ENCODE measurements around the gene HCN4. TPM values are rescaled to one million over a fixed set of nuclear protein-coding genes. Genes with fewer than 3 reads are reported as not detected.
A peak's percentile ranks its signal among the peaks of the same experiment; 100 is the strongest.

The HCN4 gene
- total RNA-seq, 1 donor from 2014 or later, result 17.0 TPM

DNA sequence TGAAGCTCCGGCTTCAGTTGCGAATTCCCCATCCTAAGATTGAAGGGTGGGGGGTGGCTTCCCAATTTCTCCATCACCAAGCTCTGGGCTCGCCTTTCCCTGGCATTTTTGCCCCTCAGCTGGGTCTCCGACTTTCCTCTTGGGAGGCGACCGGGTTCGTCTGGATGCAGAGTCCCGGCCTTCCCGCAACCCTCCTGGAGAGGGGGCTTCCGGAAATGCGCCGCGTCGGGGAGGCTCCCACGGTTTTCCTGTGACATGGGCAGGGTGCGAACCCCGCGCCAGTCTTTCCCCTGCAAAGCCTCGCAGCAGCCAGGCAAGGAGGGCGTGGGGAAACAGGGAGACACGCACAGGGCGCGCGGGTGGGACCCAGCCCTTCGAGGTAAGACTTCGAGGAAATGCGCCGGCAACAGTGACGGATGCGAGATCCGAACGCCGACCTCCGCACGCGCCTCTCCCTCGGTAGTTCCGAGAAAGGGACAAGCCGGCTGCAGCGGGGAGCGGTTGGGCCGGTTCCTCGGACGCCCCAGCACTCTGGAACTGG lies 466 bp upstream of the HCN4 start:
- DNase-seq, result peak; percentile 50
- TF ChIP-seq, protein P1, sequence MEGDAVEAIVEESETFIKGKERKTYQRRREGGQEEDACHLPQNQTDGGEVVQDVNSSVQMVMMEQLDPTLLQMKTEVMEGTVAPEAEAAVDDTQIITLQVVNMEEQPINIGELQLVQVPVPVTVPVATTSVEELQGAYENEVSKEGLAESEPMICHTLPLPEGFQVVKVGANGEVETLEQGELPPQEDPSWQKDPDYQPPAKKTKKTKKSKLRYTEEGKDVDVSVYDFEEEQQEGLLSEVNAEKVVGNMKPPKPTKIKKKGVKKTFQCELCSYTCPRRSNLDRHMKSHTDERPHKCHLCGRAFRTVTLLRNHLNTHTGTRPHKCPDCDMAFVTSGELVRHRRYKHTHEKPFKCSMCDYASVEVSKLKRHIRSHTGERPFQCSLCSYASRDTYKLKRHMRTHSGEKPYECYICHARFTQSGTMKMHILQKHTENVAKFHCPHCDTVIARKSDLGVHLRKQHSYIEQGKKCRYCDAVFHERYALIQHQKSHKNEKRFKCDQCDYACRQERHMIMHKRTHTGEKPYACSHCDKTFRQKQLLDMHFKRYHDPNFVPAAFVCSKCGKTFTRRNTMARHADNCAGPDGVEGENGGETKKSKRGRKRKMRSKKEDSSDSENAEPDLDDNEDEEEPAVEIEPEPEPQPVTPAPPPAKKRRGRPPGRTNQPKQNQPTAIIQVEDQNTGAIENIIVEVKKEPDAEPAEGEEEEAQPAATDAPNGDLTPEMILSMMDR (IDR thresholded peaks at IDR 0.05; ENCODE audit: partially characterized antibody, unreplicated experiment), result no peak
- Mint-ChIP-seq H3K4me3 (ENCODE audit: unreplicated experiment) (peak overlapping the region; percentile 82), H3K27me3 (ENCODE audit: unreplicated experiment) (peaks cover 12% of the 10 kb centered on the region), H3K4me1 (ENCODE audit: low read depth, unreplicated experiment) (peaks cover 26% of the 10 kb centered on the region), H3K9me3 (ENCODE audit: unreplicated experiment) (peaks cover 5% of the 10 kb centered on the region), H3K36me3 (ENCODE audit: unreplicated experiment) (no peaks in the 10 kb centered on the region), H3K27ac (ENCODE audit: unreplicated experiment) (no peak overlapping the region)

DNA sequence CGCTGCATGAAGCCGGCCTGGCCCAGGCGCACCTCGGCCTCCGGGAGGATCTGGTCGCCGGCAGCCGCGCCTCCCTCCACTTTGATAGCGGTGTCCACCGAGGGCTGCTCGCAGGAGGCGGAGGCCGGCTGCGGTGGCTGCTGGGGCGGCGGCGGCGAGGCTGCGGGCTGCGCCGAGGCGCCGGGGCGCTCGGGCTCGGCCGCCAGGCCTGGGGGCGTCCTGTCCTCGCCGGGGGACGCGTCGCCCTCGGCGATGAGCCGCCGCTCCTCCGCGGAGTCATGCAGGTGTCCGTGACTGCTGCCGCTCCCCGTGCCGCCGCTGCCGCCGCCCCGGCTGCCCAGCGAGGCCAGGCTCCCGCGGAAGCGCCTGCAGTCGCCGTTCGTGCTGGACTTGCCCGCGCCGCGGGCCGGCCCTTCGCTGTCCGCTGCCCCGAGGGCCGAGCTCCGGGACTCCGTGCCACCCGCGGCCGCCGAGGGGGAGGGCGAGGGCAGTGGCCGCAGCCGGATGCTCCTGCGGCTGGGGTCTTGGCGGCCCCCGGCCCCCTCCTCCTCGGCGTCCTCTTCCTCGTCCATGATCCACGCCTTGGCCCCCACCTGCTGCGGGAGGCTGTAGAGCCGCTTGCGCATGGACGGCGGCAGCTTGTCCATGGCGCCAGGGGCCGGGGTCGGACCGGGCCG lies 996 bp downstream of the HCN4 start:
- H3K36me3 Mint-ChIP-seq (ENCODE audit: unreplicated experiment), result no peaks in the 10 kb centered on the region
- H3K27me3 Mint-ChIP-seq (ENCODE audit: unreplicated experiment), result peaks cover 7% of the 10 kb centered on the region
- H3K27ac Mint-ChIP-seq (ENCODE audit: unreplicated experiment), result no peak overlapping the region
- DNase-seq, result peak; percentile 58
- no peaks in the 10 kb centered on the region for H3K9me3 Mint-ChIP-seq (ENCODE audit: unreplicated experiment)
- peak overlapping the region; percentile 92 for H3K4me3 Mint-ChIP-seq (ENCODE audit: unreplicated experiment)
- peaks cover 27% of the 10 kb centered on the region for H3K4me1 Mint-ChIP-seq (ENCODE audit: low read depth, unreplicated experiment)
- TF ChIP-seq, protein P1 (IDR thresholded peaks at IDR 0.05; ENCODE audit: partially characterized antibody, unreplicated experiment), result no peak

DNA sequence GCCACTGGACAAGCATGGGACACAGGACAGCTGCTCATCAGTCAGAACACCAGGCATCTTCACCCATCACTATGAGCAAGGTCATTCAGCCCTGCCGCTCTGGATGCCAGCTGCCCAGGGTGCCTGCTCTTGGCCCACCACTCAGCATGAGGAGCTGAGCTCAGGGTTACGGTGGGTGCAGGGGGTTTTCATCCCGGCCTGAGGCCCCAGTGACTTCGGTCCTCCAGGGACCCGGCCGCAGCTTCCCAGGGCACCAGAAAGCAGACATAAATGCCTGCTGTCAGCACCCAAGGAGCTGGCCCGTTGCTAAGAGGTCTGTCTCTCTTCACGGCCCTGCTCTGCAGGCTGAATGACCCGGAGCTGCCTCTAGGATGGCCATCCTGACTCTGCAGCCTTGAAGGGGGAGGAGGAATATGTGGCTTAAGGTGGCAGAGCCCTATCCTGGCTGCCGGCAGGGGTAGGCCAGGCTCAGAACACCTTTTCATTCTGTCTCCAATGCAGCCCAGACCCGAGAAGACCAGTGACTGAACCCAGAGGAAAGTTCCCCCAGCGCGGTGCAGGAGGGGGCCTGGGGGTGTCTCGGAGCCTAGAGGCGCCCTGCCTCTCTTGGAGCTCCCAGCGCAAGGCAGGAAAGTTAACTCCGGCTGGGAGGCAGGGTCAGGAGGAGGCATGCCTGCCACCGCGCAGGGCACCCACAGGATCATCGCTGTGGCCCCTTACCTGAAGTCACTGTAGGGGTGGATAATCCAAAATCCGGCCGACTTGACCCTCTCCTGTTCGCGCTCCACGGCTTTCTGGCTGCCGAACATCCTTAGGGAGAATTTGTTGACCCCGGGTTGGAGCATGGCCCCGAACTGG lies 1.8 kb downstream of the HCN4 start:
- H3K9me3 Mint-ChIP-seq (ENCODE audit: unreplicated experiment), result no peaks in the 10 kb centered on the region
- TF ChIP-seq, protein P1 (IDR thresholded peaks at IDR 0.05; ENCODE audit: partially characterized antibody, unreplicated experiment), result no peak
- peaks cover 33% of the 10 kb centered on the region for H3K4me1 Mint-ChIP-seq (ENCODE audit: low read depth, unreplicated experiment)
- H3K36me3 Mint-ChIP-seq (ENCODE audit: unreplicated experiment), result no peaks in the 10 kb centered on the region
- H3K27ac Mint-ChIP-seq (ENCODE audit: unreplicated experiment), result peak overlapping the region; percentile 52
- peaks cover 9% of the 10 kb centered on the region for H3K27me3 Mint-ChIP-seq (ENCODE audit: unreplicated experiment)
- peak overlapping the region; percentile 92 for H3K4me3 Mint-ChIP-seq (ENCODE audit: unreplicated experiment)
- peak; percentile 38 for DNase-seq

DNA sequence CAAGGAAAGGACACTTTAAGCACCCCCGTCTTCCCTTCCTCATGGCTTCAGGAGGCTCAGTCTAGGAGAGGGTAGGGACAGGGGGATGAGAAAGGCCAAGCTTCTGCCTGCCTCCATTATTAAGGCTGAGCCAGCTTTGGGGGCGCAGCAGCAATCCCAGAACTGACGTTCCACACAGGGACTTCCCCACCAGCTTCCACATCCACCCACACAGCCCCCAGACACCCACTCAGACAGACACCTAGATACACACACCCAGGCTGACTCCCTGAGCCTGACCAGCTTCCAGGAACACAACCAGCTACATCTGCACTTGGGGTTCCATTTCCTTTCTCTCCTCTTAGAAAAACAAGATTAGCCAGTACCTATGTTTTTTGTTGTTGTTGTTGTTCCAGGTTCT lies 4.7 kb downstream of the HCN4 start:
- H3K4me1 Mint-ChIP-seq (ENCODE audit: low read depth, unreplicated experiment), result peaks cover 41% of the 10 kb centered on the region

More for the DNA sequence above, 4.7 kb downstream of the HCN4 start:
- Mint-ChIP-seq H3K36me3 (ENCODE audit: unreplicated experiment) (no peaks in the 10 kb centered on the region), H3K9me3 (ENCODE audit: unreplicated experiment) (peaks cover 1% of the 10 kb centered on the region), H3K4me3 (ENCODE audit: unreplicated experiment) (peak overlapping the region; percentile 69), H3K27ac (ENCODE audit: unreplicated experiment) (no peak overlapping the region), H3K27me3 (ENCODE audit: unreplicated experiment) (peaks cover 8% of the 10 kb centered on the region)
- TF ChIP-seq, protein P1 (IDR thresholded peaks at IDR 0.05; ENCODE audit: partially characterized antibody, unreplicated experiment), result no peak
- DNase-seq, result no peak
